Measurements from ENCODE around the gene ZNF827.

- TF ChIP-seq CTCF (IDR thresholded peaks at IDR 0.05), result no peak
- TF ChIP-seq POLR2A (IDR thresholded peaks at IDR 0.05), result no peak
- no peak for TF ChIP-seq EP300 (IDR thresholded peaks at IDR 0.05)
These were observed 107.9 kb downstream of the ZNF827 start for GRCh38 chr4:145830699-145831098.
